Activated T-cell treated with anti-CD3 and anti-CD28 coated beads for 1 hour (primary cell): Measurements from ENCODE around the gene THOC1.

ENCODE experiments used
- DNase-seq: peaks from one replicate; pipeline ENCODE4 v3.0.0-alpha.2; 2020; ENCODE audit warnings: low read depth

Gene THOC1

DNA sequence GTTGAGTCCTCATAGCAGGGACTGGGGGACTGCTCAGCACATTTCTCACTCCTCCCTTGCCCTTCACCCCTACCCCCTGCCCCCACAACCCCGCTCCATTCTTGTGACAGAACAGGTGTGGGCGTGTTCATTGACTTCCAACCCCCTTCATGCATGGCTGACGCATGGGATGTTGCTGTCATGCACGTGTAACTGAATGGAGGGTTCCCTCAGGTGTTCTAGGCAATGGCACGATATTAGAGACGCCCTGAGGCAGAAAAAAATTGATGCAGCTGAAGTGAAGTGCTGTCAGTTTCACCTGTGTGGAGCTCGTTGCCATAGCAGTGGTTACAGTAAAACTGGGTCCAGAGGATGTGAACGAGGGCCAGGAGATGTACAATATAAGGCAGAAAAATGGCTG lies 6.5 kb upstream of the THOC1 start:
- no peak for DNase-seq

- DNase-seq: no peak
These were observed 5.7 kb upstream of the THOC1 start for GRCh38 chr18:273525-273924.

- no peak for DNase-seq
These were observed 4.8 kb upstream of the THOC1 start for GRCh38 chr18:272650-273049.

- DNase-seq: no peak
These were observed 1.7 kb upstream of the THOC1 start for GRCh38 chr18:269480-270095.

DNA sequence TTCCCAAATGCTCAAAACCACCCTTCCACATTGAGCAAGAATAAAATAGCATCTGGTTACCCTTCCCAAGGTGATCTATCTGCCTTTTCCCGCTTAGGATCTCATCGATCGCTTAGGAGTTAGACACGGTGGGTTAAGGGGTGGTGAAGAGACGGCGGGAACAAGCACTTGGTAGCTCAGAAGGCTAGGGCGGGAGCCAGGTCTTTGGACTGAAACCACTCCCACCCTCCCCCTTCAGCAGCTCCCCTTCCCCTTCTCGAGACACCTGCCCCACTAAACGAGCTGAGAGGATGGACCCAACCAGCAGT lies 513 bp downstream of the THOC1 start:
- no peak for DNase-seq

GRCh38 chr18:261398-262073 lies 6.3 kb downstream of the THOC1 start:
- DNase-seq: no peak

DNA sequence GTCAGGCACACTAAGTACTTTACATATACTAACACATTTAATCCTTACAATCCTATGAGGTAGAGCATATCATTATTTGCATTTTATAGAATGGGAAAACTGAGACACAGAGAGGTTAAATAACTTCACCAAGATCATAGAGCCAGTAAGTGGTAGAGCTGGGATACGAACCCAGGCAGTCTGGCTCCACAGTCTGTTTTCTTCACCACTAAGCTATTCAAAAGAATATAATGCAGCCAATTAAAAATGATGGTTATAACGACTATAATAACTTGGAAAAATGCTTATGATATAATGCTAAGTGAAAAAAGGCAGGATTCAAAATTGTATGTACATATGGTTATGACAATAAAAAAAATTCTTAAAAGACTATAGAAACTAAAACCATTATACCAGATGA lies 7.3 kb downstream of the THOC1 start:
- DNase-seq: no peak

GRCh38 chr18:255171-255570 lies 12.7 kb downstream of the THOC1 start:
- no peak for DNase-seq

- no peak for DNase-seq
These were observed 14.7 kb downstream of the THOC1 start for GRCh38 chr18:253121-253520.

- DNase-seq: no peak
These were observed 16.3 kb downstream of the THOC1 start for GRCh38 chr18:251572-251971.

- no peak for DNase-seq
These were observed 17.2 kb downstream of the THOC1 start for GRCh38 chr18:250685-251084.

DNA sequence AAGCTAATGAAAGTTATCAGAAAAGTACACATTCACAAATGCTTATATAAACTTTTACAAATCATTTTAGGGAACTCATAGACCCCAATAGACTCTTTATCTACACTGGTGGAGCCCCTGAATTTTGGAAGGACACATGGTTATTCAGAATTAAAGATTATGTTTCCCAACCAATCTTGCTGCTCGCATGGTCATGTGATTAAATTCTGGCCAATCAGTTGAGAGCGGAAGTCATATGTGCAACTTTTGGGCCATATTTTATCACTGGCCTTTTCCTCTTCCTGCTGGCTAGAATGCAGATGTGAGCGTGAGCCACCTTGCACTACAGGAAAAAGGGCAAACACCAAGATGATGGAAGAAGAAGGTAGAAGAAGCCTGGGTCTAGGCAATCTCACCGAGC lies 19.8 kb downstream of the THOC1 start:
- DNase-seq: no peak

DNA sequence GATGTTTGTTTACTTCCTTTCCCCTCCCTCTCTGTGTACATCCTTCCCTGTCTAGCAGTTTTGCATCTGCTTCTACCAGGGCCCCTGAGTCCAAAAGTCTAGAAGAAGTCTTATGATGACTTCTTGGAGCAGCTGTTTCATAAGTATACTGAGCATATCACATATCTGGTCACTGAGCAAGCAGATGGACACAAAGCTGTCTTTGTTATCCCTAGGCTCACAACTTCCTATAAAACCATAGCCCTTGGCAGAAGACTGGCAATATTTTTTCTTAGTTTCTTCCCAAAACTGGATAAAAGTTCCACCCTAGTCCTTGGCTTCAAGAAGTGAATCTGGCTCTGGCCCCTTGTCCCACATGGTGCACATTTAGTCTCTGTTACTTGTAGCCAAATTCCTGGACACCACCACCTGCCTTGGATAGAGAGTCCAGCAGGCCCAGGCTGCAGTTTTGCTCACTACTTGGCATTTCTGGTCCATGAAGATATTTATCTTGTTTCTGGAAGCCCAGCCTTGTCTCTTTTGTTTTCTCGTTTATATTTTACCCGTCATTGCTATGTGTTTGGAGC lies 22.5 kb downstream of the THOC1 start:
- no peak for DNase-seq

GRCh38 chr18:240175-240574 lies 27.7 kb downstream of the THOC1 start:
- DNase-seq: no peak

GRCh38 chr18:231563-231962 lies 36.3 kb downstream of the THOC1 start:
- DNase-seq: no peak

DNA sequence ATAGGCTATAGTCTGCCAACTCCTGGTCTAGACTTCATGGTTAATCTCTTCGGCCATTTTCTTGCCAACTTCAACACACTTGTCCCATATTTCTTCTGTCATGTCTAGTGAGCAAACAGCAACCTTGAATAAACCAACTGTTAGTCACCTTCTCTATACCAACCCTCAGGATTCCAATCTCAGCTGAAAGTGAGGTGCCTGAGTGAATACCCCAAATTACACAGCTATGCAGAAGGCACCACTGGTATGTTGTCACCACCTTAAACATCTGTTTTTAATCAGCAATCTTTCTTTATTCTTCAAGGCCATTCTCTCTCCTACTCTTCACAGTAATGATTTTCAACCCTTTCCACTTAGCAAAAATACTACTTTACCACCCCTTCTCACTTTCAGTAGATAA lies 39.3 kb downstream of the THOC1 start:
- DNase-seq: no peak

DNA sequence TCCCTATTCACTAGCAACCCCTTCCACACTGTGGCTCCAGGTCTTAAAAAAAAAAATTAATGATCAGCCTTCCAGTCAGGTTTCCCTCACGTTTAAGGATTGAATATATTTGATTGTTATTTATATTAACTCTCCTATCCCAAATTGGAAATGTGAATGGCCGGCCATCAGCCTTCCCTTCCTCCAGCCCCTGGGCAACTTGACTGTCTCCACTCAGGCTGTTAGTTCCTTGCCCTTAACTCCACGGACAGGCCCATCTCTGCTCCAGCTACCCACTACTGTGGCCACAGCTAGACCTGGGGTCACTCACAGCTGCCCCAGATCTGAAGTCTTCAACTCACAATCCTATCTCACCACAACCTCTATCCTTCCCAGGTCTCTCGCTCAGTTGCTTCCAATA lies 39.9 kb downstream of the THOC1 start:
- no peak for DNase-seq

DNA sequence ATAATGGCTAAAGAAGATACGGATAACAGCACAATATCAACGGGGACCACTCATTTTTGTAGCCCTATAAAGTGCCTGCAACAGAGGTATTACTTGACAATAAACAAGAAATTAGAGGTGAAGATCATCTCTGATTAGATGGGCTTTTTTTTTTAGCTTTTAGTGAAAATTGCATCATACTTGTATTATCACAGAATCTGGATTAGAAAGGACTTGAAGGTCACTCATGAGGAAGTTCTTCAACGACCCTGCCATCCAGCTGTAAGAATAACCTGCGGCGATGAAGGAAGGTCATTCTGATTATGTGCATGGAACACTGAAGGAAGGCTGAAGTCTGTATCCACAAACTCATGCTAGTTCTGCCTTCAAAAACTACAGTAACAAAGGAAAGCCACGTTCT lies 40.5 kb downstream of the THOC1 start:
- DNase-seq: no peak

GRCh38 chr18:225745-226144 lies 42.1 kb downstream of the THOC1 start:
- DNase-seq: no peak

GRCh38 chr18:220708-221107 lies 47.1 kb downstream of the THOC1 start:
- DNase-seq: no peak

GRCh38 chr18:217532-218336 lies 50.1 kb downstream of the THOC1 start:
- no peak for DNase-seq

- no peak for DNase-seq
These were observed 52.3 kb downstream of the THOC1 start for GRCh38 chr18:215448-216010.

- DNase-seq: no peak
These were observed 53.9 kb downstream of the THOC1 start for GRCh38 chr18:213966-214365.
